BJ (cell line): ENCODE results near the gene NDUFS6. TPM values are rescaled to one million over a fixed set of nuclear protein-coding genes. Genes with fewer than 3 reads are reported as not detected.

ENCODE experiments used
- CTCF ChIA-PET: fragments of 350-600 bp; formaldehyde crosslinking; extraction: SDS; loops from one replicate; lab custom pipeline; 2021; ENCODE audit warnings: antibody characterized with exemption, inconsistent platforms; lab: Yijun Ruan, JAX
- POLR2A ChIA-PET: fragments of 300-600 bp; sonication (Branson Sonifier 250); formaldehyde crosslinking; extraction: SDS; loops from one replicate; lab custom pipeline; 2021; ENCODE audit warnings: antibody characterized with exemption; lab: Charles Lee
- DNase-seq: peaks from one replicate; pipeline ENCODE4 v3.0.0-alpha.2; 2011; ENCODE audit warnings: low read depth
- H3K27me3 ChIP-seq: 2 replicates; pipeline ENCODE4 v1.6.0; 2011; ENCODE audit warnings: low read length; ENCODE audit not compliant: control insufficient read depth, insufficient read depth
- H3K36me3 ChIP-seq: 2 replicates; pipeline ENCODE4 v1.5.1; 2011; ENCODE audit warnings: low read length; ENCODE audit not compliant: control insufficient read depth, insufficient read depth
- H3K4me3 ChIP-seq: 2 replicates; pipeline ENCODE4 v1.5.1; 2011; ENCODE audit warnings: low read depth, mild to moderate bottlenecking, control low read depth, low read length
- polyA plus RNA-seq: library from polyadenylated mRNA; depleted of rRNA; stranded (reverse); fragments of >200 nt; gene quantifications from 2 replicates; pipeline ENCODE4 v1.2.3, GENCODE V29; 2011
- TF ChIP-seq, protein P1 (sequence below): IDR thresholded peaks from 2 replicates; pipeline ENCODE4 v1.5.1; 2011; ENCODE audit warnings: low read depth, mild to moderate bottlenecking, control low read depth, inconsistent platforms, low read length, moderate library complexity; ENCODE audit not compliant: insufficient read depth

Gene NDUFS6
- polyA plus RNA-seq, 1 experiment: 26.6 TPM

- H3K4me3 ChIP-seq: no peak overlapping the region
- CTCF ChIA-PET: interaction anchor here (2.9 kb wide), 1 partner anchor 8 kb away, joined by 24 read pairs; no protein-coding TSS in a partner anchor
- POLR2A ChIA-PET: no interaction called here
- peaks cover 5% of the 10 kb centered on the region for H3K27me3 ChIP-seq
- TF ChIP-seq, protein P1, sequence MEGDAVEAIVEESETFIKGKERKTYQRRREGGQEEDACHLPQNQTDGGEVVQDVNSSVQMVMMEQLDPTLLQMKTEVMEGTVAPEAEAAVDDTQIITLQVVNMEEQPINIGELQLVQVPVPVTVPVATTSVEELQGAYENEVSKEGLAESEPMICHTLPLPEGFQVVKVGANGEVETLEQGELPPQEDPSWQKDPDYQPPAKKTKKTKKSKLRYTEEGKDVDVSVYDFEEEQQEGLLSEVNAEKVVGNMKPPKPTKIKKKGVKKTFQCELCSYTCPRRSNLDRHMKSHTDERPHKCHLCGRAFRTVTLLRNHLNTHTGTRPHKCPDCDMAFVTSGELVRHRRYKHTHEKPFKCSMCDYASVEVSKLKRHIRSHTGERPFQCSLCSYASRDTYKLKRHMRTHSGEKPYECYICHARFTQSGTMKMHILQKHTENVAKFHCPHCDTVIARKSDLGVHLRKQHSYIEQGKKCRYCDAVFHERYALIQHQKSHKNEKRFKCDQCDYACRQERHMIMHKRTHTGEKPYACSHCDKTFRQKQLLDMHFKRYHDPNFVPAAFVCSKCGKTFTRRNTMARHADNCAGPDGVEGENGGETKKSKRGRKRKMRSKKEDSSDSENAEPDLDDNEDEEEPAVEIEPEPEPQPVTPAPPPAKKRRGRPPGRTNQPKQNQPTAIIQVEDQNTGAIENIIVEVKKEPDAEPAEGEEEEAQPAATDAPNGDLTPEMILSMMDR: no peak
- DNase-seq: no peak
- no peaks in the 10 kb centered on the region for H3K36me3 ChIP-seq
Observed at GRCh38 chr5:1765880-1766235, 35.3 kb upstream of the NDUFS6 start.

DNA sequence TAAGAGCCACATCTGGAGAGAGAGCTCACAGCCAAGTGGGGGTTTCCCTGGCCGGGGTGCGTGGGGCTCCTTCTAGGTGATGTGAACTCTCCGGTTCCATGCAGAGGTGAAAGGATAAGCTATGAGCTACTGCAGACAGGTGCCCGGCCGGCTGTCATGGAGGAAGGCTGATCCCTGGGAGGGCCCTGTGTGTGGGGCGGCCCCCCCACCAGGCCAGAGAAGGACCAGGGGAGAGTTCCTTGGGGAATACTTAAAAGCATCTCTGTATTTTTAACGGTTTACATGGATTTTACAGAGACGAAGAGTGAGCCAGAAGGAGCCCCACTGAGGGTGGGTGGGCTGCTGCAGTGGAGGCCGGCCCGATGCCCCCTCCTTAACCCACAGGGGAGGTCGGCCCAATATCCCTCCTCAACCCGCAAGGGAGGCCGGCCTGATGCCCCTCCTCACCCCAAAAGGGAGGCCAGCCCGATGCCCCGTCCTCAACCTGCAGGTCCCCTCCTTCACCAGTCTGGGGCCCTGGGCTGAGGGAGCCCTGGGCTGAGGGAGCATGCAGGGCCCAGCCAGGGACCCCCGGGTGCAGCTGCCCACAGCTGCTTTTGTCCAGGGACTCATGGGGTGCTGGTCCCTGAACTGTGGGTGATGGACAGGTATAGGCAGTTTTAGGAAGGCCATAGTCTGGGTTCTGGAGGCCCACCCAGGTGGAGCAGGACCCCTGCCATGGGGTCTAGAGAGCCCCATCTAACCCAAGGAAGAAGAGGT, 33.5 kb upstream of the NDUFS6 start:
- DNase-seq: no peak
- H3K4me3 ChIP-seq: no peak overlapping the region
- ChIA-PET CTCF (no interaction called here), POLR2A (no interaction called here)
- H3K36me3 ChIP-seq: no peaks in the 10 kb centered on the region
- TF ChIP-seq, protein P1: no peak
- peaks cover 10% of the 10 kb centered on the region for H3K27me3 ChIP-seq

DNA sequence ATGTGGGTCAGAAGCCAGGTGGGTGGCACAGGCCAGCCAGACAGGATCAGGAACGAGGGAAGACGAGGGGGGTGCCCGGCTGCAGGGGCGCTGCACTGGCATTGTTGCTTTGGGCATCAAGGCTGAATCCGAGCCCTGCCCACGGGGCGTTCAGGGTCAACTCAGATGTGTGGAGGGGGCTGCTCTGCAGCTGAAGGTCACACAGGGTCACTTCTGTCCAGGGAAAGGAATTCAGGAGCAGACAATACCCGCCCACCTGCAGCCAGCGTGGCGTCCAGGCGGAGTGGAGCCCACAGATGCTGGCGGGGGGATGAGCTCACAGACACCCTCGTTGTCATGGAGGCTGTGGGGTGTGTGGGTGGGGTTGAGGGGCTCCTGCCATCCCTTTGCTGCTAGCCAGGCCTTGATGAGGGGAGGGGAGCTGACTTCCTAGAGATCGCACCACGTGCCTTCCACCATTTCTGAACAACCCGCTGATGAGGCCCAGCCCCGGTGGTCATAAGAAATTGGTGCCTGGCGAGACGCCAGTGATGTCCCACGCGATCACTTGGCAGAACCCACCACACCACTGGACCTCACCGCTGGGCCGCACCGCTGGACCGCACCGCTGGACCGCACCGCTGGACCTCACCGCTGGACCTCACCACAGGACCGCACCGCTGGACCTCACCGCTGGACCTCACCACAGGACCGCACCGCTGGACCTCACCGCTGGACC, 32.8 kb upstream of the NDUFS6 start:
- ChIA-PET CTCF (no interaction called here), POLR2A (no interaction called here)
- TF ChIP-seq, protein P1: no peak
- H3K27me3 ChIP-seq: peaks cover 12% of the 10 kb centered on the region
- H3K4me3 ChIP-seq: no peak overlapping the region
- DNase-seq: no peak
- H3K36me3 ChIP-seq: no peaks in the 10 kb centered on the region

GRCh38 chr5:1769017-1769640, 32.1 kb upstream of the NDUFS6 start:
- peaks cover 12% of the 10 kb centered on the region for H3K27me3 ChIP-seq
- ChIA-PET POLR2A (no interaction called here), CTCF (no interaction called here)

More at GRCh38 chr5:1769017-1769640, 32.1 kb upstream of the NDUFS6 start:
- H3K36me3 ChIP-seq: no peaks in the 10 kb centered on the region
- no peak for DNase-seq
- TF ChIP-seq, protein P1: no peak
- no peak overlapping the region for H3K4me3 ChIP-seq
